Measurements from ENCODE around the gene CD3G. TPM values are rescaled to one million over a fixed set of nuclear protein-coding genes. Genes with fewer than 3 reads are reported as not detected.

The CD3G gene
- total RNA-seq, 2 experiments from 2014 or later, result 199 to 212 TPM

- ATAC-seq (ENCODE audit: low read depth) (peak; percentile 65), DNase-seq (peak; percentile 85)
- peak overlapping the region; percentile 97 for H3K27ac Mint-ChIP-seq
- peaks cover 43% of the 10 kb centered on the region for H3K36me3 Mint-ChIP-seq
- no peaks in the 10 kb centered on the region for H3K9me3 Mint-ChIP-seq
- POLR2A ChIA-PET, result interaction anchor here (0.7 to 2.0 kb wide), 10 partner anchors 9 to 454 kb away, joined by 3 to 11 read pairs (median 3); partner anchors contain the start of genes JAML and UBE4A
- peak overlapping the region; percentile 89 for H3K4me3 Mint-ChIP-seq
- H3K27me3 Mint-ChIP-seq, result no peaks in the 10 kb centered on the region
- peaks cover 56% of the 10 kb centered on the region for H3K4me1 Mint-ChIP-seq
Measured at GRCh38 chr11:118338637-118339061, 5.5 kb upstream of the CD3G start.

GRCh38 chr11:118339281-118339961, 4.7 kb upstream of the CD3G start:
- Mint-ChIP-seq H3K9me3 (no peaks in the 10 kb centered on the region), H3K27me3 (no peaks in the 10 kb centered on the region), H3K27ac (peak overlapping the region; percentile 97), H3K36me3 (peaks cover 43% of the 10 kb centered on the region), H3K4me1 (peaks cover 60% of the 10 kb centered on the region), H3K4me3 (peak overlapping the region; percentile 89)
- peak; percentile 57 for DNase-seq
- POLR2A ChIA-PET, result interaction anchor here (0.7 to 2.0 kb wide), 16 partner anchors 8 to 453 kb away, joined by 3 to 11 read pairs (median 3); partner anchors contain the start of genes JAML, MPZL2 and UBE4A
- no peak for ATAC-seq (ENCODE audit: low read depth)

- DNase-seq (no peak), ATAC-seq (ENCODE audit: low read depth) (no peak)
- peaks cover 42% of the 10 kb centered on the region for H3K36me3 Mint-ChIP-seq
- H3K4me3 Mint-ChIP-seq, result peak overlapping the region; percentile 89
- no peaks in the 10 kb centered on the region for H3K9me3 Mint-ChIP-seq
- peaks cover 59% of the 10 kb centered on the region for H3K4me1 Mint-ChIP-seq
- H3K27ac Mint-ChIP-seq, result peak overlapping the region; percentile 97
- POLR2A ChIA-PET, result interaction anchor here (0.9 to 1.9 kb wide), 7 partner anchors 17 to 142 kb away, joined by 3 to 10 read pairs (median 4); partner anchors contain the start of genes MPZL2 and UBE4A
- no peaks in the 10 kb centered on the region for H3K27me3 Mint-ChIP-seq
Measured at GRCh38 chr11:118340449-118340848, 3.7 kb upstream of the CD3G start.

- peaks cover 61% of the 10 kb centered on the region for H3K4me1 Mint-ChIP-seq
- DNase-seq (no peak), ATAC-seq (ENCODE audit: low read depth) (no peak)
- peak overlapping the region; percentile 97 for H3K27ac Mint-ChIP-seq
- H3K36me3 Mint-ChIP-seq, result peaks cover 44% of the 10 kb centered on the region
- H3K27me3 Mint-ChIP-seq, result no peaks in the 10 kb centered on the region
- peak overlapping the region; percentile 89 for H3K4me3 Mint-ChIP-seq
- H3K9me3 Mint-ChIP-seq, result no peaks in the 10 kb centered on the region
- POLR2A ChIA-PET, result interaction anchor here (1.2 to 3.8 kb wide), 5 partner anchors 8 to 139 kb away, joined by 4 to 14 read pairs (median 7); partner anchors contain the start of gene UBE4A
Measured at GRCh38 chr11:118341261-118341660, 2.9 kb upstream of the CD3G start.

GRCh38 chr11:118341815-118342489, 2.2 kb upstream of the CD3G start:
- Mint-ChIP-seq H3K9me3 (no peaks in the 10 kb centered on the region), H3K27ac (peak overlapping the region; percentile 97), H3K36me3 (peaks cover 47% of the 10 kb centered on the region), H3K4me3 (peak overlapping the region; percentile 89), H3K4me1 (peaks cover 62% of the 10 kb centered on the region), H3K27me3 (no peaks in the 10 kb centered on the region)
- DNase-seq (no peak), ATAC-seq (ENCODE audit: low read depth) (no peak)
- POLR2A ChIA-PET, result interaction anchor here (0.8 to 3.8 kb wide), 11 partner anchors 9 to 449 kb away, joined by 3 to 14 read pairs (median 5); partner anchors contain the start of genes DDX6, JAML, MPZL3 and UBE4A

- no peaks in the 10 kb centered on the region for H3K27me3 Mint-ChIP-seq
- peaks cover 65% of the 10 kb centered on the region for H3K4me1 Mint-ChIP-seq
- H3K36me3 Mint-ChIP-seq, result peaks cover 46% of the 10 kb centered on the region
- peak within 1 kb of the TSS; percentile 89 for H3K4me3 Mint-ChIP-seq
- peak within 1 kb of the TSS; percentile 97 for H3K27ac Mint-ChIP-seq
- POLR2A ChIA-PET, result interaction anchor here (0.8 to 3.8 kb wide), 14 partner anchors 9 to 448 kb away, joined by 3 to 14 read pairs (median 5); partner anchors contain the start of genes DDX6, JAML, MPZL3 and UBE4A
- H3K9me3 Mint-ChIP-seq, result no peaks in the 10 kb centered on the region
- ATAC-seq (ENCODE audit: low read depth) (peak; percentile 37), DNase-seq (peak; percentile 58)
Measured at GRCh38 chr11:118342503-118343161, 1.5 kb upstream of the CD3G start, which contains the start of gene CD3D. Gene CD3D, minus strand, starts transcription at chr11:118342705. Its CDS starts 98 bp downstream, at chr11:118342607.

- no peak for ATAC-seq (ENCODE audit: low read depth)
- Mint-ChIP-seq H3K36me3 (peaks cover 44% of the 10 kb centered on the region), H3K27ac (peak overlapping the region; percentile 97), H3K27me3 (no peaks in the 10 kb centered on the region), H3K4me3 (peak overlapping the region; percentile 89), H3K4me1 (peaks cover 62% of the 10 kb centered on the region), H3K9me3 (no peaks in the 10 kb centered on the region)
- peak; percentile 48 for DNase-seq
- POLR2A ChIA-PET, result interaction anchor here (0.8 to 3.8 kb wide), 11 partner anchors 21 to 145 kb away, joined by 3 to 14 read pairs (median 5); partner anchors contain the start of genes JAML and KMT2A
Measured at GRCh38 chr11:118343248-118343647, 896 bp upstream of the CD3G start.

- peaks cover 50% of the 10 kb centered on the region for H3K4me1 Mint-ChIP-seq
- no peaks in the 10 kb centered on the region for H3K9me3 Mint-ChIP-seq
- peak overlapping the region; percentile 44 for H3K27ac Mint-ChIP-seq
- ATAC-seq (ENCODE audit: low read depth) (no peak), DNase-seq (no peak)
- H3K36me3 Mint-ChIP-seq, result peaks cover 48% of the 10 kb centered on the region
- H3K27me3 Mint-ChIP-seq, result no peaks in the 10 kb centered on the region
- POLR2A ChIA-PET, result no interaction called here
- no peak overlapping the region for H3K4me3 Mint-ChIP-seq
Measured at GRCh38 chr11:118349475-118349874, 5.3 kb downstream of the CD3G start.

GRCh38 chr11:118353084-118353710, 9.1 kb downstream of the CD3G start:
- Mint-ChIP-seq H3K4me1 (peaks cover 23% of the 10 kb centered on the region), H3K27ac (peak overlapping the region; percentile 68), H3K36me3 (peaks cover 30% of the 10 kb centered on the region), H3K4me3 (no peak overlapping the region), H3K9me3 (no peaks in the 10 kb centered on the region), H3K27me3 (no peaks in the 10 kb centered on the region)
- ATAC-seq (ENCODE audit: low read depth), result no peak
- no peak for DNase-seq
- POLR2A ChIA-PET, result interaction anchor here (0.6 to 0.7 kb wide), 4 partner anchors 31 to 896 kb away, joined by 3 to 5 read pairs (median 4); no protein-coding TSS in a partner anchor

GRCh38 chr11:118358071-118358470, 13.9 kb downstream of the CD3G start:
- H3K4me1 Mint-ChIP-seq, result peaks cover 33% of the 10 kb centered on the region
- ATAC-seq (ENCODE audit: low read depth) (no peak), DNase-seq (no peak)
- H3K4me3 Mint-ChIP-seq, result no peak overlapping the region
- no peaks in the 10 kb centered on the region for H3K27me3 Mint-ChIP-seq
- H3K27ac Mint-ChIP-seq, result no peak overlapping the region
- H3K36me3 Mint-ChIP-seq, result peaks cover 9% of the 10 kb centered on the region
- H3K9me3 Mint-ChIP-seq, result no peaks in the 10 kb centered on the region
- POLR2A ChIA-PET, result interaction anchor here (1.4 kb wide), 1 partner anchor 18 kb away, joined by 3 read pairs; no protein-coding TSS in a partner anchor

- Mint-ChIP-seq H3K9me3 (no peaks in the 10 kb centered on the region), H3K4me1 (peaks cover 36% of the 10 kb centered on the region), H3K4me3 (peak within 1 kb of the TSS; percentile 89), H3K27me3 (no peaks in the 10 kb centered on the region), H3K36me3 (peaks cover 7% of the 10 kb centered on the region), H3K27ac (peak within 1 kb of the TSS; percentile 90)
- DNase-seq, result peak; percentile 97
- peak; percentile 95 for ATAC-seq (ENCODE audit: low read depth)
- POLR2A ChIA-PET, result interaction anchor here (0.5 to 1.7 kb wide), 22 partner anchors 9 to 708 kb away, joined by 3 to 26 read pairs (median 4); partner anchors contain the start of genes CD3D, CD3E, CD3G and KMT2A
Measured at GRCh38 chr11:118359295-118359958, 15.3 kb downstream of the CD3G start, which contains the start of gene UBE4A. Gene UBE4A, plus strand, starts transcription at chr11:118359600. Its CDS starts 5,481 bp downstream, at chr11:118365081.

Data from activated naive CD8-positive, alpha-beta T cell treated with anti-CD3 and anti-CD28 coated beads, Interleukin-2, amount 10 ng/mL, durations not matched to agents 7 days and 5 days (primary cell).